Erythroblast (primary cell): ENCODE data around the gene SUSD5.

Experiments
- GATA1 ChIP-seq: IDR thresholded peaks from 2 replicates; pipeline ENCODE4 v1.6.1; 2011; ENCODE audit warnings: low read depth, mild to moderate bottlenecking, control low read depth, low read length, moderate library complexity
- POLR2A ChIP-seq: IDR thresholded peaks from 2 replicates; pipeline ENCODE4 v1.6.1; 2011; ENCODE audit warnings: mild to moderate bottlenecking, low read length

DNA sequence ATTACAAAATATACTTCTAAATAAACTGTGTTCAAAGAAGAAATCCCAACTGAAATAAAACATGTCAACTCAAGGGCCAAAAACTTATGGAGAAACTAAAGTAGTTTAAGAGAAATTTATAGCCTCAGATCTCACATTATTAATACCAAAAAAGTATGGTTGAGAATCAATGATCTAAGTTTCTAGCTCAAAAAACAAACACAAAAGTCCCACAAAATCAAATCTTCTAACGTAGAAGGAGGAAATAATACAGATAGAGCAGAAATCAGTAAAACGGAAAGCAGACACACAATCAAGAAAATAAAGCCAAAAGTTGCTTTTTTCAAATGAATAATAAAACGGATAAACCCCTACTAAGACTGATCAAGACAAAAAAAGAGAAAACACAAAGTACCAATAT, 2.9 kb downstream of the SUSD5 start:
- TF ChIP-seq POLR2A (no peak), GATA1 (no peak)
